HG02678 (cell line): Measurements from ENCODE around the gene TVP23C.

ENCODE experiments used
- ATAC-seq: cut with Tn5 transposase; IDR thresholded peaks from one replicate; pipeline ENCODE4 v1.9.1; 2021; ENCODE audit warnings: mild to moderate bottlenecking, moderate library complexity; ENCODE audit not compliant: unreplicated experiment

Gene TVP23C

DNA sequence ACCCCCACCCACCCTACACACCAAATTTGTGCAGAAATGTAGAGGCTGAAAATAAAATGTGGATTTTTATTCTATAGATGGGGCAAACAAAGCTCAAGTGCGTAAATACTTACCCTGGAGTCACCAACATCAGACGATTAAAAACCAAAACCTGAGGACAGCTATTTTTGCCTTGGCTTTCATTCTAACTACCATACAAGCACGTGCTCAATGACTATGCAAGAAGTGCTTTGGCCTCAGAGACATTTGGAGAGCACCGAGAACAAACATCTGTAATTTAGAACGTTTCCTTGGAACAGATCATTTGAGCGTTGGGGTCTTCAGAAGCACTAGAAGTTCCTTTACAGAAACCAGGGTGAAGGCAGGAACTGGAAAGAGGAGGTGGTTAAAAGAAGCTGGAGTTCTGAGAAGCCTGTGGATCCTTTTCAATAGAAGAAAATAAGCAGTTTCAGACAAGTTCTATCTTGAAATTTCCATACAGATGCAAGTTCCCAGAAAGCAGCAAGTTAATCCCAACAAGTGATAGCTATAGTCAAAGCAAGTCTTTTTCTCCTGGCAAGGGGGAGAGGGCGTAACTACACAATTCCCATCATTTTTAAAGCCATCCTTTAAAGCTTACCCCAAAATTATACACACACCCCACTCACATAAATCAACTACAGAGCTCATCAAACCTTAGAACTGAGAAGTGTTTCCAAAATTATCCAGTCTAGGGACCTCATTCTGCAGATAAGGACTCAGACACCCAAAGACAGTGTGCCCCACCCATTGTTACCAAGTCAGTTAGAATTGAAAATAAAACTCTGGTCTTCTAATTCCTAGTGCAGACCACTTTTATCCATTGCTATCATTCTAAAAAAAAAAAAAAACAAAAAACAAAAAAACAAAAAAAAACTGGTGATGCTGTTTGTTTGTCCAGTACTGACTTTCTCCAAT lies 66.3 kb downstream of the TVP23C start:
- ATAC-seq = no peak

DNA sequence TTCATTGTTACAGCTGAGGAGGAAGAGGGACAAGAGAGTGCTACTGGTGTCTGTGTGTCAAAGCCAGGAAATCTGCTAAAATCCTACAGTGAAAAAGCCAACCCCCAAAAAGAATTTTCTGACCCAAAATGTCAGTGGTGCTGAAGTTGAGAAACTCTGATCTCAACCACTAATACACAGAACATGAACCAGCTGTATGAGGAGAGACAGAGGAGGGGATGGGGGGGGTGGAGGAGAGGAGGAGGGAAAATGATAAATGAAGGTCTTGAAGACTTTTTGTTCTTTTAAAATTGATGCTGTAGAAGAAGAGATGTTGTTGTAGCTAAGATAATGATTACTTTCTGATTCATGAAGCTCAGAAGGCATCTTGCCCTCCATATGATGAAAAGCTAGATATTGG lies 68.5 kb downstream of the TVP23C start:
- no peak for ATAC-seq

DNA sequence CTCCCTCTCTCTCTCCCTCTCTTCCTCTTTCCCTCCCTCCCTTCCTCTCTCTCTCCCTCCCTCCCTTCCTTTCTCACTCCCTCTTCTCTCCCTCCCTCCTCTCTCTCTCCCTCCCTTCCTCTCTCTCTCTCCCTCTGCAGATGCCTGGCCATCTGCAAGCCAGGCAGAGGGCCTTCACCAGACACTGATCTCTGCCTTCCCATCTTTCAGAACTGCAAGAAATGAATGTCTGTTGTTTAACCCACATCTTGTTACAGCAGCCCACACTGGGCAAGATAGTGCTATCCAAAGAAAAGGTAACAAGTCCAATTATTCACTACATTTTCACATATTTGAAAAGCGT lies 69.6 kb downstream of the TVP23C start:
- no peak for ATAC-seq

DNA sequence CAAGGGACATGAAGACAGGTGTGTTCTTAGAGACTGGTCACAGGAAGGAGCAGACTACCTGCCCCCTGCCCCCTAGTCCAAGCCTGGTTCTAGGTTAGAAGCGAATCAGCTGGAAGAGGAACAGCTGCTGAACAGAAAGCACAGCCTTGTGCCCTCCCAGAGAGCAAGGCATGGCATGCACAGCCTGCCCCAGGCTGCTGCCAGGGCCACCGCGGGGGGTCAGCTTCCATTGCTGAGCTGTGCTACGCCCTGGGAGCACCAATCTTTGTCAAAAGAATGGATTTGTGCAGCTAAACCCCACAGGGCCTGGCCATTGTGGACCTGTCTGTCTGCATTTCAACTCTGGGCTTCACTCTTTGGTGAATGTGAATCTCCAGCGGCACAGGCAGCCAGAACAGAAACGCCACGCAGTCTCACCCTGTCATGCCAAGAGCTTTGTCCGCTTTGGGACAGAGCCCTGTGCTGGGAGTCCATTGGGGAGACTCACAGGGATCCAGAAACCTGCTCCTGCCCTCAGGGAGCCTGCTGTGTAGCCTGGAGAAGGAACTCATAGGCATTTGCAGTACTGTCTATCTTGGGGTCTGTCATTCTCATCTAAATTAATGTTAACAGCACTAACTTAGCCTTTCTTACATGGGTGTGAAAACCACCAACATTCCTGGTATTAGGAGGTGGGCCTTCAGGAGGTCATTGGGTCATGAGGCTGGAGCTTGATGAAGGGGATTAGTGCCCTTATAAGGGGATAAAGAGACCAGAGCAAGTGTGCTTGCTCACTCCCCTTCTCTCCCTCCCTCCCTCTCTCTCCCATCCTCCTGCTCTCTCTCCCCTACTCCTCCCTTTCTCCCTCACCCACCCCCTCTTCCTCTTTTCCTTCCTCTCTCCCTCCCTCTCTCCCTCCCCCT lies 70.2 kb downstream of the TVP23C start:
- ATAC-seq = no peak

DNA sequence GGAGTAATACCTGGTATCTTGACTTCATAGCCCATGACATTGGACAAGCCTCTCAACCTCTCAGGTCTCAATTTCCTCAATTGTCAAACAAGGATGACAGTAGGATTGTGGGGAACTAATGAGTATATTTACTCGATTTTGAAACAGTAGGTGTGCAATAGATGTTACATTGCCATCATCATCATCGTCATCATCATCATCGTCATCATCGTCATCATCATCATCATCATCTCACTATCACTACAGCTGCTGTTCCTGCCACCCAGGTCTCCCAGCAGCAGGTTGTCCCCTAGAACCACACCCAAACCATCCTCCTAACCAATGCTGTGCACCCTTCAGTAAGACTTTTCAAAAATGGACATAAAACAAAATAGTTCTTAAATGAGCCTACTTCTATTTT lies 71.1 kb downstream of the TVP23C start:
- ATAC-seq = no peak

DNA sequence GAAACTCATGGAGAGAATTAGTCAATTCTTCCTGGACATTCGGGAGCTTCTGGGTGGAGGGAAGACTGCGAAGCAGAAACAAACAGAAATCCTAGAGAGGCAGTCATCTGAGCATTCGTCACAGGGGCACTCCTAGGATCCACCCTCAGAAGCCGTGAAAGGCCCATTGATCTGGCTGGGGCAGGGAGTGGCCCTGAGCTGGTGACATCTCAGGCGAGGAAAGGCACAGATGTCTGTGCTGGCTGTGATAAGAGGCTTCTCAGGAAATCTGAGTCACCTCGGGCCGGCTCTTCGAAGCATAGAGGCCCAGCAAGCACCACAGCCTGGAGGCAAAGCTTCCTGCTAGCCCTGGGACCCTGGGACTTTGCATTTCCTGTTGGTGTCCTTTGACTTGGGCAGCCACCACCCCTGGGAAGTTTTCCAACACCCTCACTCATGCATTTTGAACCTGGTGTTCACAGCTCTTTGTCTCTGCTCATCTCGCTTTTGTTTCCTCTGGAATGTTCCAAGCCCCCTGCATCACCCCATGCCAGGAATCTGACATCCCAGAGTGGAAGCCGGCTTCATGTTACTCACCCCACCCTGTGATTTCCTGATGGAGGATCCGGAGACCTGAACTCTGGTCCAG lies 72.5 kb downstream of the TVP23C start:
- ATAC-seq = no peak

DNA sequence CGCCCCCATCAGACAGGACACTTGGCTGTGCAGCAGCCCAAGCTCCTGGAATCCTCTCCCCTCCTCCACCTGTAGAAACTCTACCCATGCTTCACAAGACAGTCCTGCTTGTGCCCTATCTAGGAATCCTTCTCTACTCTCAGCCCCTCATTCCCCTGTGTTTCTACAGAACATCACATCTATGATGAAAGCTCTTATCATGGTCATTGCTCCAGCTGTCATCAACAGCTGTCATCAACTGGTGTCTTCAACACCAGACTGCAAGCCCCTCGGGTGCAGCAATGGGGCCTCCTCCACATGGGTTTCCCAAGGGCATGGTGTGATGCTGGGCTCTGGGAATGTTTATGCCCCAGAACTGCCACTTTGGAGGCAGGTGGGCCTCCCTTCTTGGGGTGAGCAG lies 74.7 kb downstream of the TVP23C start:
- ATAC-seq = no peak

DNA sequence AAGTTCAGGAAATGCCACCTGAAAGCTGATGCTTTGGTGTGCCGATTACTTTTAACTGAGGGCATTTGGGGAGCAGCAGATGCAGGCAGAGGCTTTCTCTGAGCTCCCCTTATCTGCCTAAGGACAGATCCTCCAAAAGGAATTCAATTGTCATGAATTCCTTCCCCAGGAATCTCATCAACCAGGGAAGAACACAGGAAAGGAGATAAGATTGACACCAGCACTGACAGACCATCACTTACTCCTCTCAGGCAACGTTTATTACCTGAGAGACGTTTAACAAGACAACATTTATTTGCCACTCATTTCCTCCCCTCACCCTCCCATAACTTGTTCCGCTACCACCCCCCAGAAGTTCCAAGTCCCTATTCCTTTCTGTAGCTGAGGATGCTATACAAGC lies 78.2 kb downstream of the TVP23C start:
- ATAC-seq = no peak

DNA sequence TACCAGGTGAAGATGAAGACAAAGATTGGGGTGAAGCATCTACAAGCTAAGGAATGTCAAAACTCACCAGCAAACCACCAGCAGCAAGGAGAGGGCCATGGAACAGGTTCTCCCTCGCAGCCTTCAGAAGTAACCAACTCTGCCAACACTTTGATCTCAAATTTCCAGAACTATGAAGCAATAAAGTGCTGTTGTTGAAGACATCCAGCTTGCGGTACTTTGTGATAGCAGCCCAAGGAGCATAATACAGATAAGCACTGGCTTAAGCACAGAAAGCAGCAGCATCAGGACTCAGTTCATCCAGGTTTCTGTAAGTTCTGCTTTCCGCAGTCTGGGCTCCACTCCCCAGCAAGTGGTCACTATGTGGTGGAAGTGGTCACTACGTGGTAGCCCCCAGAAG lies 79.9 kb downstream of the TVP23C start:
- no peak for ATAC-seq

DNA sequence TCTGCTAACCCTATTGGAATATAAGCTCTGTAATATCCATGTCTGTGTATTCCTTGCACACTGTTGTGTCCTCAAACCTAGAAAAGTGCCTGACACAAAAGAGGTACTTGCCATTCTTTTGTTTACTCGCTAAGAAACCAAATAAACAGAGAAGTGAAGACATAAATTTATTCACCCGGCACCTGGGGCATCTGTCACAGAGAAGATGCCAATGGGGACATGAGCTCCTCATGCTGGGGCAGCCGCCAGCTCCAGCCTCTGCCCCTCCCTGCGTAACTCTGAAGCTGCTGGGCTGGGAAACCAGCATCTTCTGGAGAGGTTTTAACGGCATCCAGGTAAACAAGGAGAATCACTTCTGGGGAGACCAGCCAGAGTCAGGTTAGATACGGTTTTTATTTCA lies 80.8 kb downstream of the TVP23C start:
- ATAC-seq = no peak

DNA sequence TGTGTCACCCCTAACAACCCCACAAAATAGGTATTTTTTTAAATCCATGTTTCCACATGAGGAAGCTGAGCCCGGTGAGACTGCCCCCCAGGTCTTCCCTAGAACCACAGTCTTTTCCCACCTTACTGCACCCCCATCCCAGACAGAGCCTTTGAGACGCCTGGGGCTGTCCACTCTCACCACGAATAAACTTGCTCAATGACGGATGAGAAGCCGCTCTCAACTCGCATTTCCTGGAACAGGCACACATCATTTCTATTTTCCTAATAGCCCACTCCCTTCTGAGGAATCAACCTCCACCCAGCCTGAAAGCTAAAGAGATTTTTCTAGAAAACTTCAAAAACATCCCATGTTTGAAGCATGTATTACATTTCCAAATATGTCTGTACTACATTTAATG lies 81.8 kb downstream of the TVP23C start:
- ATAC-seq = no peak

DNA sequence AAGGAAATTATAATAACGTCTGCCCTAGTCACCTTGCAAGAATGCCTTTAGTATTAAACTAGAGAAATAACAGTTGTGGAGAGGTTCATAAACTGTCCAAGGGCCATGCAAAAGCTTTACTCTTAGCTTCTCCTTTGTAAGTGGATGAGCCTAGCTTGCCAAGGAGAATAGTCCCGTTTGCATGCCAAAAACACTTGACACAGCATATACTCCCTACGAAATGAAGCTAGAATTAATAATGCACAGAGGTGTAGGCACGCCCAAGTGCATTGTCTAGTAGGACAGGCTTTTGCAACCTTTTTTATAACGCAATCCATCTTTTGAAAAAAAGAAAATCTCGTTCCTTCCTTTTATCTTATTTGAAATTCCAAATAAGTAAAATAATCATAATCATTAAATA lies 83.1 kb downstream of the TVP23C start:
- no peak for ATAC-seq

DNA sequence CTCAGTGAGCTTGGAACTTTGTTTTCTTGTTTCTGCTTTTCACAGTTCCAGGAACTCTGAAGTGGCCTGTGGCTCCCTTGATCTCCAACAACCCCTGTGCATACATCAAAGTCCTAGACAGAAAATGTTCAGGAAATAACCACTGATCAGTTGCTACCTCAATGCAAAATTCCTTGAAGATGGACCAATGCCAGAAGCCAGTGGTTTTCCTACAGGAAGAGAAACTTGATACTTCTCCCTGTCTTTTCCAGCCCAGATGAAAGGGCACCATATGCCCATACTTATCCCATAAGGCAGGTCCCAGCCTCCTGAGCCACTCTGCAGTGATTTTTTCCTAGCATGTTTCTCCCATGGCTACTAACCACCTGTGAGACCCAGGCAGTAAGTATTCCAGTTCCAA lies 83.6 kb downstream of the TVP23C start:
- ATAC-seq = no peak

DNA sequence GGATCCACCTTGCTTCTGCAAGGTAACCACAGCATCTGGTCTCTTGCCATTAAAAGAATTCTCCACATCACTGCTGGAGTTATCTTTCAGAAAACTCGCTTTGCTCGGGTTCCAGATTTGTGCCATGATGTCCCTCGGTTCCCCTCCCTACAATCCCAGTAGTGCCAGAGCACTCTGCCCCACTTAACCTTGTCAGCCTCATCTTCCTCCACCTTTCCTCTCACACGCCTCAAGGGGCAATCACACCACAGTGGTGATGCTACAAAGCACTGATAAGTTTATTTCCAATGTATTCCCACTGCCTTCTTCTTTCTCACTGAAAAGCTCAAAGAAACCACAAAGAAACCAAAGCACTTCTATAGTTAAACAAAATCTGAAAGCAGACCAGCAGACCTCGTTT lies 84.4 kb downstream of the TVP23C start:
- no peak for ATAC-seq

DNA sequence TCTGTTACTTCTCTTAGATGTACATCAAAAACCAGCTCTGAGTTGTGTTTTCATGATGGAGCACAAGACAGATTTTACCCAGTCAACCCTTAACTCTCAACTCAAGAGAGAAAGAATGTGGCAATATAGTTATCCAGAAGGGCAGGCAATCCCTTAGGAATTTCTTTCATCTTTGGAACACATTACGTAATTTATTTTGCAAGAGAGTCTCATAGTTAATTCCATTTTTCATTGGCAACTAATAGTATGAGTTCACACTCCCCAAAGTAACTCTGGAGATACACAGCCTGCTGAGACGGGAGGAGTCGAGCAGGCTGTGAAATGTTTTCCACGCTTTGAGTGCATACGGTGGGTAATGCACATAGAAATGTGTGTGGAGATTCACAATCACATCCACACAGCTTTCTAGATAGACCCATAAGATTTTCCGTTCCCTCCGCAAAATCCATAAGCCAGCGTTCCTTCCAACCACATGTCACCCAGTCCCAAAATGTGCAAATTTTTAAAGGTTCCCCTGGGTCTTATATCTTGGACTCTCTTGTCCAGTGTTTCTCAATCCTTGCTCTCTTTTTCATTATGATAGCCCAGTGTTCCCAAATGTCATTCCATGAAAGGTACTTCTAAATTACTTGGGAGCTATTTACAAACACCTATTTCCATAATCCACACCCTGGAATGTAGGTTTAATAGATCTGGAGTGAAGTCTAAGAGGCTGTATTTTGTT lies 87.5 kb downstream of the TVP23C start:
- no peak for ATAC-seq

DNA sequence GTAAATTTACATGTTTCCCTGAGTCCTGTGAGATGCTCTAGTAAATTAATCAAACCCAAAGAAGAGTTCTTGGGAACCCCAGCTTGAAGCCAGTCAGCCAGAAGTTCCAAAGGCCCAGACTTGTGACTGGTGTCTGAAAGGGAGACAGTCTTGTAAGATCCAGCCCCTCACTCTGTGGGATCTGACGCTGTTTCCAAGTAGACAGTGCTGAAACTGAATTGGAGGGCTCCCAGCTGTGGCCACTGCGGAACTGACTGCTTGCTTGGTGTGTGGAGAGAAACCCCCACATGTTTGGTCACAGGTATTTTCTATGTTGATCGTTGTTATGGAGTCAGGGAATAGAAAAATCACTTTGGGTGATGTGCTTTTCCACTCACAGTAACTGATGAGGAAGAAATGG lies 90.4 kb downstream of the TVP23C start:
- no peak for ATAC-seq

DNA sequence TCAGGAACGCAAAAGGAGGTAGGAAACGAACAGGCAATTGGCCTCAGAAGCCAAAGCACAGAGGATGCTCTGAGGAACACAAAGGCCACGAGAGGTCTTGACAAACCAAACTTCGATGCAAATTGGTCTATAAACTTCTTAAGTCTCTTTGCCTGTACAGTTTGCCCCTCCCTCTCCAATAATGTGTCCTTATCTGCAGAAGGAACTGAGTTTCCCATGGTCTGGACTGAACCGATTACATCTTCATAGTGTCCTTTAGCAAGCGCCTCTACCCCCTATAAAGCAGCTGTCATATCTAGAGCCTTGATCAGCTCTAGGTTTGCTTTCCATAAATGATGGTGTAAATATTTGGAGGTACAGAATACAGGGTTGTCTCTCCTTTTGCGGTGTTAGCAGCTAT lies 92.7 kb downstream of the TVP23C start:
- ATAC-seq = no peak

DNA sequence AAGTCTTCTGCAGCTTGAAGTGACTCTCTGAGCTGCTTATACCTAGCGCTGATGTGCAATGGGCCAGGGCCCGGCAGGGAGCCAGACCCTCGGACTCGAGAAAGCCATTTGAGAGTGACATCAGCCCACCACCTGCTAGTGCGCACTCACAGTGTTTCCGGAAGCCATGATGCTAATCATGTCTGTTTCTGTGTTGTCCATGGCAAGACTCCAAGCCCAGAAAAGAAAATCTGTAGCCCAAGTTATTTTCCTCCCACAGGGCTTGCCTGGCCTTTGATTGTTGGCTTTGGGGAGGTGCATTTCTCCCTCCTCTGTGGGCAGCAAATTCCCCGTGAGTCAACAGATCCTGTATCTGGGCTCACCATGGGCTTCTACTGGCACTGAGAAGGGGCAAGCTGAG lies 94.0 kb downstream of the TVP23C start:
- ATAC-seq = no peak

DNA sequence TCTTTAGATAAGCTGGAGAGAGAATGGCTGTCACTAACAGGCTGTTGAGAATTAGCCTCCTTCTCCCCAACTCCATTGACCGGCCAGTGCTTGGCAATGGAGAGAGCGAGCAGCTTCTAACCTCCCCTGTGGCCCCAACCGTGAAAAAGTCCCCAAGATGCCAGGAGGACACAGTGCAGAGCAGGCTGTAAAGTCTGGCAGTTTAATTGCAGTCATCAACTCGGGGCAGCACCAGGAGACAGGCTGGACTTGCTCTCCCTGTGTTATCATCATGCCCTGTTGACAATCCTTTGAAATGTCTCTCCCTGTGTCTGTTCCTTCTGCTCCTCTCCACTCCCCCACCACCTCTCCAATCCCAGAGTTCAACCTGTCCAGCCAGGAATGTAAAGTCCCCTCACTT lies 95.2 kb downstream of the TVP23C start:
- no peak for ATAC-seq

DNA sequence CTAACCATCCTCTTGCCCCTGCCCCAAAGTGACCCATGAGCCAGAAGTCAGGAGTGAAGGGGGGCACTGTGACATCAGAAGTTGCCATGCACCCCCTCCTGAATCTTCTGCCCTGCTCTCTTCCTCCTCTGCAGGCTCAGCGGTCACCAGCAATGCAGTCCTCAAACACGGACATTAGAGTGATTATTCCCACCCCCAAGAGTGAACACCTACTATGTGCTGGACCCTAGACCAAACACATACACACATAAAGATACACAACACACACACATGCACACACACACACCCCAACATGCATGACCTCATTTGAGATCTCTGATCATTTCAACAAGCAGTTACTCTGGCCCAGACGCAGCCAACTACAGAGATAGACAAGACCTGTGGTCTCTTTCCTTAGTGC lies 95.7 kb downstream of the TVP23C start, which contains the start of gene CDRT4:
Gene CDRT4 (minus strand): TSS at position 30 of the 400 bp plus-strand sequence. CDS start 27,383 bp downstream, outside the sequence.
- ATAC-seq = no peak

DNA sequence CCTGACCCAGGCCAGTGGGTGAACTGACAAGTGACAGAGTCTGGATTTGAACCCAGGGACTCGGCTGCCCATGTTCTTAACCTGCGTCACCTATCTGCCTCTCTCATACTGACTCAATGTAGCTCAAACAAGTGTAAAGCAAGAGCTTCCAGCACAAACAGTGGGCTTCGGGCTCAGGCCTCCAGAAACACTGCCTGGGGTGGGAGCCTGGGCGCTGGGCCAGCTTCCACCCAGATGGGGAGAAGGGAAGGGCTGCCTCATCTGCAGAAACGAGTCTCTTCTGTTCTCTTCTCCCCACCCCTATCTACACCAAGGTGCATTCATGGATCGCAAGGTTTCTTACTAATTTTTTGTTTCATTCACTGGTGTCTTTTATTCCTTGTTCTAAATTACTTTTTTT lies 97.2 kb downstream of the TVP23C start:
- no peak for ATAC-seq
